Activated T-cell treated with anti-CD3 and anti-CD28 coated beads for 24 hours (primary cell): ENCODE data around the gene PRAMEF1.
"Not testable (repeated sequence)": the region's sequence is repeated elsewhere in the genome, so short reads cannot be mapped to it uniquely, and the experiment has no call there.

Experiments
- DNase-seq: peaks from one replicate; pipeline ENCODE4 v3.0.0-alpha.2; 2020; ENCODE audit warnings: low read depth

The PRAMEF1 gene

DNA sequence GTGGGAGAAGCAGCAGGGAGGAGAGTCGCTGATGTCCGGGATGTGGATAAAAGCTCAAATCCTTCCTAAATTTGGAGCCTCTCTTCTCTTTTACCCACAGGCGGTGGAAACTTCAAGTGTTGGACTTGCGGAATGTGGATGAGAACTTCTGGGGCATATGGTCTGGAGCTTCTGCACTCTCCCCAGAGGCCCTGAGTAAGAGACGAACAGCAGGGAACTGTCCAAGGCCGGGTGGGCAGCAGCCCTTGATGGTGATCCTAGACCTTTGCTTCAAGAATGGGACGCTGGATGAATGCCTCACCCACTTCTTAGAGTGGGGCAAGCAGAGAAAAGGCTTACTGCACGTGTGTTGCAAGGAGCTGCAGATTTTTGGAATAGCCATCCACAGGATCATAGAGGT is 15.8 kb upstream of the PRAMEF1 start:
- no peak for DNase-seq

DNA sequence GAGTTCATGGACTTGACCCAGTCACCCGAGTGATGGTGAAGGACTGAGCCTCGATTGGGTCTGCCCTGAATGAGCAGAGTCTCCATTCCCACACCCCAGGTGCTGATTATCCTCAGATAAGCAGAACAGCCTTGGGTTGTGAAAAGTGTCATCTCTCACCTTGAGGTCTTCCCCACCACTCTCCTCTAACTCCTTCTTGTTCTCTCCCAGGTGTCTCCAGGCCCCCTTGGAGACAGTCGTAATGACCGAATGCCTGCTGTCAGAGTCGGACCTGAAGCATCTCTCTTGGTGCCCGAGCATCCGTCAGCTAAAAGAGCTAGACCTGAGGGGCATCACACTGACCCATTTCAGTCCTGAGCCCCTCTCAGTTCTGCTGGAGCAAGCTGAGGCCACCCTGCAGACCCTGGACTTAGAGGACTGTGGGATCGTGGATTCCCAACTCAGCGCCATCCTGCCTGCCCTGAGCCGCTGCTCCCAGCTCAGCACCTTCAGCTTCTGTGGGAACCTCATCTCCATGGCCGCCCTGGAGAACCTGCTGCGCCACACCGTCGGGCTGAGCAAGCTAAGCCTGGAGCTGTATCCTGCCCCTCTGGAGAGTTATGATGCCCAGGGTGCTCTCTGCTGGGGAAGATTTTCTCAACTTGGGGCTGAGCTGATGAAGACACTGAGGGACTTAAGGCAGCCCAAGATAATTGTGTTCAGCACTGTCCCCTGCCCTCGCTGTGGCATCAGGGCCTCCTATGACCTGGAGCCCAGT is 14.2 kb upstream of the PRAMEF1 start:
- no peak for DNase-seq

DNA sequence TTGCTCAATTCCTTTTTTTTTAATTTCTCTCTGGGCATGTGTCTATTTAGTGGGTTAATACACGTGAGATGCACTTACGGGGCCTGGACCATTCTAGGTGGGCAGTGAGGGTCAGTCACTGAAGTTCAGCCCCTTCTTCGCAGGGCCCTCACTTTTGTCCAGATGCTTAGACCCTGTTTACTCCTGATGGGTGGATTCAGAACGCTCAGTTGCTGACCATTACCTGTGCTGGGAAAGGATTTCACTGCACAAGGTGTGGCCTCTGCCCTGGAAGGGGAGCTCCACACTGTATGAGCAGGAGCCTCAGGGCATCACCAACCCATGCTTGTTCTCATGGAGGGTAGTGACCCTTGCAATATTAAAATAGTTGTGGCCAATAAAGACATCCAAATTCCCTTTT is 13.1 kb upstream of the PRAMEF1 start:
- DNase-seq: no peak

DNA sequence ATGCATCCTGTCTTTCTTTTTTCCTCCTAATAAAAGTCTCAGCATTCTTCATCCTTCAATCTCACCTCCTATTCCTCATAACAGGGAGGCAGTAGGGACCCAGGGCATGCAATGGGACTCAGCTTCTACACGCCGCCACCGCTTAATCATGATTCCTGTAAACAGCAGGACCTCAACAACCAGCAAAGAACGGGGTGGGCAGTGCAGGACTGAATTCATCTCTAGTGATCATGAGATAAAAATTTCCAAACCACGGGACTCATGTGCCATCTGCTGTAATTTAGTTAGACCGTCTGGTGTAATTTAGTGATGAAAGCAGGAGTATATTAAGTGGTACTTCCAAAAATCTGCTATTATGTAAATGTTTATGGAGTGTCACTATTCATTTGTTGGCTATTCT is 12.3 kb upstream of the PRAMEF1 start:
- no peak for DNase-seq

DNA sequence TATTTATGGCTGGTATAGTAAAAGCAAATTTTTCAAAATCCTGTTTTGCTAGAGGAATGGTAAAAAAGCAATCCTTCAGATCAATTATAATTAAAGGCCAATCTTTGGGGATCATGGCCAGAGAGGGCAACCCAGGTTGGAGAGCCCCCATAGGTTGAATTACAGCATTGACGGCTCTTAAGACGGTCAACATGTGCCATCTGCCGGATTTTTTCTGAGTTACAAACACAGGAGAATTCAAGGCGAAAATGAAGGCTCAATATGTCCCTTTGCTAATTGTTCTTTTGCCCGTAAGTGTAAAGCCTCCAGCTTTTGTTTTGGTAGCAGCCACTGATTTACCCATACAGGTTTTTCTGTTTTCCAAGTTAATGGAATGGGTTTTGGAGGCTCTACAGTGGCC is 9.7 kb upstream of the PRAMEF1 start:
- not testable (repeated sequence) for DNase-seq

DNA sequence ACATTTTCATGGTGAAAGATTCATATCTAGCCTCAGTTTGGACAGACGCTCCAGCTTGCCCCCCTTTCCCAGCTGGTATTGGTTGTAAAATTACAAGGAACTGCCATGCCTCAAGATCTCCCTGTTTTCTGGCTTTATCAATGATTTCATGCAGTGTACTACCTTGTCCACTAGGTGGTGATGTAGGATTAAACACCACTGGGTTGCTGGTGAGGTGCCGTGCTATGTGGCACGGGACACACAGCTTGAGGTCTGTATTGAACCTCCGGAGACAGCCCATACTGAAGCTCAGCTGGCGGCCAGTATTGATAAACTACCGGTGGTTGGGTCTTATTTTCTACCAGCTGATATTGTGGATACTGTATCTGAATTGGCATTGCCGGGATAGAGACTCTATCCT is 7.4 kb upstream of the PRAMEF1 start:
- not testable (repeated sequence) for DNase-seq

DNA sequence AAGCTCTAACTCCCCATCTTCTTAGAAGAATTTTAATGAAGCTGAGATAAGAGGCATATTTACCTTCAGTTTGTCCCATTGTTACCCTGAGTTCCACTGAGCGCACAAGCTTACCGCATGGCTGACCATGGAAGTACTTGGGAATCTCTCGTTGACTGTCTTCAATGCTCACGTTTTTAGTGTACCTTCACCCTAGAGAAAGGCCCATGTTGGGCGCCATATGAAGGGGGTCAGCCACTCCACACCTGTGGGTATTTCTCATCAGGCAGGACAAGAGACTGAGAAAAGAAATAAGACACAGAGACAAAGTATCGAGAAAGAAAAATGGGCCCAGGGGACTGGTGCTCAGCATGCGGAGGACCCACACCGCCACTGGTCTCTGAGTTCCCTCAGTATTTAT is 6.5 kb upstream of the PRAMEF1 start:
- DNase-seq: not testable (repeated sequence)

DNA sequence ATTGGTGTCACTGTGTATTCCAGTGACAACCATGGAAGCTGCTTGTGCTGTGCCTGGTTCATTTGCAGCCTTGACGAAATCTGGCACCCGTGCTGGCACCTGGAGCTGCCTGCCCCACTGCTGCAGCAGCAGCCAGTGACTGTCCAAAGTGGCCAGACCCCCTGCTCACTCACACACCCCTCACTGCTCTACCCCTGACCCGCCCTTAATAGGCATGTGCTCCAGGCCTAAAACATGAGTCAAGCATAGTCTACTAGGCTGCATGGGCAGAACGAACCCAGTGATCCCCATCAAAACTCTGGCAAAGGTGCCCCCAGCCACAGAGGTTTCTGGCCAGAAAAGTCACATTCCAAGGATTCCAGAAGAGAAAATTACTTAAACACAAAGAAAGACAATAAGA is 7.7 kb downstream of the PRAMEF1 start:
- no peak for DNase-seq

DNA sequence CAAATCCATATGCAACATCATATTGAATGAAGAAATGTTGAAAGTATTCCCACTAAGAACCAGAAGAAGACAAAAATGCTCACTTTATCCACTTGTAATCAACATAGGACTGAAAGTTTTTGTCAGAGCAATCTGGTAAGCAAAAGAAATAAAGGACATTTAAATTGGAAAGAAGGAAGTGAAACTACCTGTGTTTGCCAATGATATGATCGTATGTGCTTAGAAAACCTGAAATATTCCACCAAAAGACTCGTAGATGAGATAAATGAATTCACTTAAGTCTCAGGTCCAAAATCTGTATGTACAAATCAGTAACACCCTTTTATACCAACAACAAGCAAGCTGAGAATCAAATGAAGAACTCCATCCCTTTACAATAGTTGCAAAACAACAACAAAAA is 8.5 kb downstream of the PRAMEF1 start:
- DNase-seq: no peak

DNA sequence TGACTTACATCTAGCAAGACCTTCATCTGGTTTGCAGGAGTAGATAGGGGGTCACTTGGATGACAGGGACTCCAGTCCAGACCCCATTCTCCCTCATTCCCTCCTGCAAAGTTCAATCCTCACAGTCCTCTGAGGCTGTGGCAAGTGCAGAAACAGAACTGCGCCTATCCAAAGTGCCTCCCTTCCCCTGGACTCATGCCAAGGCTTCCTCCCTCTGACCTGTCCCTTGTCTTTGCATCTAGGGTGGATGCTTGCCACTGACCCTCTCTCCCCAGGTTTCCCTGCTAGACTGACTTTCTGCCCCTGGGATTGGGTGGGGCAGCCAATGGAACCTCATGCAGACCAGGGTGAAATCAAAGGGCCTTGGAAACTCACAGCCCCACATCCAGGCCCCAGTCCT is 18.7 kb downstream of the PRAMEF1 start:
- no peak for DNase-seq

DNA sequence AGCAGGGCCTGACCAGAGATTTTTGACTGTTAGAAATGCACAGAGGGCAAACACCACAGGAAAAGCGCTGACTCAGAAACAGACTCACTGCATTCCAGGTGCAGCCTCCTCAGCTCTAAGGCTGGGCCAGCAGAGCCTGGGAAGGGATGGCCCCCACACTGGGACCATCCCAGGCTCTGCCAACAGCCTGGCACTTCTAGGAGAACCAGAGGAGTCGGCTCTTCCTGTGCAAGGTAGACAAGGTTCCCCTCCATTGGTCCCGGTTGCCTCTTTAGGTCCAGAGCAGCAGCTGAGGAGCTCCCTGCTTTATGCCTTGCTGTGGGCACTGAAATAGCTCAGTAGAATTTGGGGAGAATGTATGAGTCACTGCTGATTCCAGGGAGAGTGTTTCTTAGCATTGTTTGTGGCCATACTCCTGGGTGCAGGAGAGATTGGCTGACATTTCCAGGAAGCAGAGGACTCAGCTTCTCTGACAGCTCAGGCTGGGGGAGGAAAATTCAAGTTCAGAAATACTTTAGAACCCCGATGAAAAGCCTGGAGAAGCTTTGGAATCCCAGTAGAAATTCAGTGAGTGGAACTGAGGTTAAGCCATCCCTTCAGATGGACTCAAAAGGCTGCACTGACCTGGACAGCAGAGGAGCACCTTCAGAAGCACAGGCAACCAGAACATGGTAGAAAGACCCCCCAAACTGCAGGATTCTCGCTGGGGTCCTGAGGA is 19.7 kb downstream of the PRAMEF1 start:
- no peak for DNase-seq

DNA sequence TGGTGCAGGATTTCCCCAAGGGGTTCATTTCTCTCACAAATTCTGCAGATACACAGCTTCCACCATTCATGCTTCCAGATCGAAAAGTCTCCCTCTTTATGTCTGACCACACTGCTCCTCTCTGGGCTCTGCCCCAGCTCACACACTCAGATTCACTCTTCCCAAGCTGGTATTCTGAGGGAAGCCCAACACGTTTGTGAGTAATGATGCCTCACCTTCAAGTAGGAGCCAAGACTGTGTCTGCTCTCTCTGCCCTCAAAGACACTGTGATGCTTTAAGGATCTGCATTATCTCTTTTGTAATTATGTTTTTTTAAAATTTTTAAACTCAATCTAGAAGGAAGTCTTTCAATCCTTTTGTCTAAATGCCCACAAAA is 20.2 kb downstream of the PRAMEF1 start:
- no peak for DNase-seq

DNA sequence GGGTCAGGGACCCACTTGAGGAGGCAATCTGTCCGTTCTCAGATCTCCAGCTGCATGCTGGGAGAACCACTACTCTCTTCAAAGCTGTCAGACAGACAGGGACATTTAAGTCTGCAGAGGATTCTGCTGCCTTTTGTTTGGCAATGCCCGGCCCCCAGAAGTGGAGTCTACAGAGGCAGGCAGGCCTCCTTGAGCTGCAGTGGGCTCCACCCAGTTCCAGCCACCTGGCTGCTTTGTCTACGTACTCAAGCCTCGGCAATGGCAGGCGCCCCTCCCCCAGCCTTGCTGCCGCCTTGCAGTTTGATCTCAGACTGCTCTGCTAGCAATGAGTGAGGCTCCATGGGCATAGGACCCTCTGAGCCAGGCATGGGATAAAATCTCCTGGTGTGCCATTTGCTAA is 27.9 kb downstream of the PRAMEF1 start:
- DNase-seq: not testable (repeated sequence)

DNA sequence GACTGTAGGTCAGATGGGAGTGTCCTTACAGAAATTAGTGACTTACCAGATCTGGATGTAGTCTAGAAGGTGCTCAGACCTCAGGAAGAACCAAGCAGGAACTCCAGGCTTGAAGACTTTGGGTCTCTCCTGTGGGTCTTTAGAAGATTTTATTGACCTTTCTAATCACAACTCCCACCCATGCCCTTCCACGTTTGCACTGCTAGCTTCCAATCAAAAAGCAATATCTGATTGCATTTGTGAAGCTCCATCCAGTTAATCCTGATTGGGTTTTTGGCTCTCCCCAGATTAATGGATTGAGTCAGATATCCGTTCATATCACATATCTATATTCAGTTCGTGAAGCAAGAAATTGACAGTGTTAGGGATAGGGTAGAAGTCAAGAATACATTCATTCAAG is 40.1 kb downstream of the PRAMEF1 start, which contains the start of gene PRAMEF11:
PRAMEF11 (minus strand) TSS at position 101 of the 400 bp plus-strand sequence. CDS start 2,621 bp downstream, outside the sequence.
- not testable (repeated sequence) for DNase-seq

DNA sequence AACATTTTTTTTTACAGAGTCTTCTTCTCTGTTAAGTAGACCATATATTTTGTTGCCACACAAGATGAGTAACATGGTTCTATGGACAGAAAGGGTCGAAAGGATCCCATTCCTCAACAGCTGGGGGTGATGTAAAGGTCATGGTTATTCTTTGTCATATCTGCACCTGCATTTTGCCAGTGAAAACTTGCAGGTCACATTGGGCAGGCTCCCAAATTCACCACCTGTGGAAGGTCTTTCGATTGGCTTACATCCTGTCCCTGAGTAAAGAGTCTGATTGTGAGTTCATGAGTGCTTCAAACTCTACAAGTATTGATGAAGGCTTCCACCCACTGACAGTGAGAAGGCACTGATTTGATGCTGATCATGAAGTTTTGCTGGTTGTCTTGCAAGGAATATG is 42.1 kb downstream of the PRAMEF1 start:
- not testable (repeated sequence) for DNase-seq
